Panc1 (cell line): Measurements from ENCODE around the gene MFAP1. TPM values are rescaled to one million over a fixed set of nuclear protein-coding genes. Genes with fewer than 3 reads are reported as not detected.
"Not testable (repeated sequence)": the region's sequence is repeated elsewhere in the genome, so short reads cannot be mapped to it uniquely, and the experiment has no call there.

Source experiments
- ATAC-seq: fragments of 200-7000 bp; cut with Tn5 transposase; 2 replicates; pipeline ENCODE4 v1.9.1; 2020; ENCODE audit warnings: mild to moderate bottlenecking, moderate library complexity
- BruUV-seq: library from RNA; stranded (reverse); fragments of 400-500 nt; replicated peaks from 2 replicates; lab custom pipeline; 2021; lab: Mats Ljungman, UMichigan
- CTCF ChIA-PET: fragments of 300-600 bp; sonication (Branson Sonifier 250); formaldehyde crosslinking; loops from one replicate; lab custom pipeline; 2022; ENCODE audit warnings: antibody characterized with exemption; lab: Charles Lee
- POLR2A ChIA-PET: fragments of 300-600 bp; sonication (Branson Sonifier 250); formaldehyde crosslinking; loops from one replicate; lab custom pipeline; 2022; ENCODE audit warnings: antibody characterized with exemption; lab: Charles Lee
- DNase-seq: peaks from one replicate; pipeline ENCODE4 v3.0.0-alpha.2; 2010; ENCODE audit warnings: low read depth, low spot score
- H3K27ac ChIP-seq: 2 replicates; pipeline ENCODE4 v1.5.1; 2011; ENCODE audit warnings: mild to moderate bottlenecking, low read length, inconsistent platforms
- H3K27me3 ChIP-seq: fragments of 200-500 bp; sonication (Bioruptor generic); 2 replicates; pipeline ENCODE4 v1.6.0; 2014; ENCODE audit warnings: low read length, inconsistent platforms; ENCODE audit not compliant: control insufficient read depth, insufficient read depth
- H3K36me3 ChIP-seq: fragments of 200-500 bp; sonication (Bioruptor generic); 2 replicates; pipeline ENCODE4 v1.5.1; 2014; ENCODE audit warnings: inconsistent platforms, mild to moderate bottlenecking, low read length, moderate library complexity; ENCODE audit not compliant: control insufficient read depth, insufficient read depth
- H3K4me1 ChIP-seq: 2 replicates; pipeline ENCODE4 v1.5.1; 2011; ENCODE audit warnings: inconsistent platforms, mild to moderate bottlenecking, low read length, moderate library complexity; ENCODE audit not compliant: control insufficient read depth, insufficient read depth
- H3K4me3 ChIP-seq, 2 experiments: 2 replicates each; pipeline ENCODE4 v1.5.1; 2011 to 2012; ENCODE audit warnings: low read depth in 2 of 2, low read length in 2 of 2, mild to moderate bottlenecking in 2 of 2, inconsistent platforms in 1 of 2, moderate library complexity in 1 of 2
- H3K9me3 ChIP-seq: fragments of 200-500 bp; sonication (Bioruptor generic); 2 replicates; pipeline ENCODE4 v1.5.1; 2014; ENCODE audit warnings: low read depth, mild to moderate bottlenecking, inconsistent platforms, low read length, moderate library complexity; ENCODE audit not compliant: control insufficient read depth, insufficient read depth
- POLR2AphosphoS5 ChIP-seq: IDR thresholded peaks from 2 replicates; pipeline ENCODE4 v1.6.1; 2012; ENCODE audit warnings: mild to moderate bottlenecking, low read depth, low read length, moderate library complexity
- SIN3A ChIP-seq: IDR thresholded peaks from 2 replicates; pipeline ENCODE4 v1.6.1; 2012; ENCODE audit warnings: low read depth, mild to moderate bottlenecking, low read length, moderate library complexity, borderline replicate concordance; ENCODE audit not compliant: insufficient read depth
- TCF7L2 ChIP-seq: IDR thresholded peaks from 2 replicates; pipeline ENCODE4 v1.6.1; 2011; ENCODE audit warnings: mild to moderate bottlenecking, low read depth, low read length, inconsistent platforms
- in situ Hi-C: cut with HindIII; loops from 2 replicates; pipeline ENCODE4 v1.10.0; 2016; ENCODE audit warnings: low sequenced_read_pairs, low pct_unique_long_range_greater_than_20kb
- intact Hi-C: fragments of 100-400 bp; cut with micrococcal nuclease; formaldehyde crosslinking; loops from one replicate; pipeline ENCODE4 v1.10.0; 2022; ENCODE audit not compliant: unreplicated experiment
- total RNA-seq: library from RNA; stranded (reverse); gene quantifications from one replicate; pipeline ENCODE4 v1.2.1, GENCODE V29; 2021; ENCODE audit not compliant: unreplicated experiment
- TF ChIP-seq, protein P1 (sequence below), 2 experiments: IDR thresholded peaks; 2 replicates each; pipeline ENCODE4 v1.6.1; 2011 to 2012; ENCODE audit warnings: low read depth in 2 of 2, control low read depth in 1 of 2, low read length in 1 of 2, mild to moderate bottlenecking in 1 of 2, moderate library complexity in 1 of 2; ENCODE audit not compliant: insufficient read depth in 1 of 2
- TF ChIP-seq, protein P2 (sequence below): fragments of 450-650 bp; IDR thresholded peaks from 2 replicates; pipeline ENCODE4 v1.5.1; 2017; ENCODE audit warnings: mild to moderate bottlenecking

Gene MFAP1
- total RNA-seq, 1 experiment from 2014 or later, result 29.7 TPM

DNA sequence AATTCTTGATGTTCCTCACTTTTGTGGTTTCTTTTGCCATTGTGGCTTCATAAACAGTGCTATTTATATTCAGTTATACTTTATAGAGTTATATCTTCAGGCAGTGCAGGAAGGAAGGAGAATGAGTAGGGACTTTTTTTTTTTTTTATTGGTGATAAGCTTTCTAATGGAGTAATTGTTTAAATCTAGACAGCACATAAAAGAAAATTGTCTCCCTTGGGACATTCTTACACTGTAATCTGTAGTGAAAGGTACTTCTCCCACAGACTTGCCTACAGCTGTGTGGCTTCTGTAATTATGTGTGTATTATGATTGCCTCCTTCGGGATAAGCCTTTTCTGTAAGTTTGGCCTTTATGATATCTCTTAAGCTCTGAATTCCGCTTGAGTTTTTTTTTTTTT lies 43.9 kb upstream of the MFAP1 start:
- ATAC-seq (no peak), DNase-seq (no peak)
- BruUV-seq, result no TSS peak
- H3K36me3 ChIP-seq, result peaks cover 14% of the 10 kb centered on the region
- H3K27ac ChIP-seq, result no peak overlapping the region
- no peak for TF ChIP-seq POLR2AphosphoS5
- TF ChIP-seq, protein P1, sequence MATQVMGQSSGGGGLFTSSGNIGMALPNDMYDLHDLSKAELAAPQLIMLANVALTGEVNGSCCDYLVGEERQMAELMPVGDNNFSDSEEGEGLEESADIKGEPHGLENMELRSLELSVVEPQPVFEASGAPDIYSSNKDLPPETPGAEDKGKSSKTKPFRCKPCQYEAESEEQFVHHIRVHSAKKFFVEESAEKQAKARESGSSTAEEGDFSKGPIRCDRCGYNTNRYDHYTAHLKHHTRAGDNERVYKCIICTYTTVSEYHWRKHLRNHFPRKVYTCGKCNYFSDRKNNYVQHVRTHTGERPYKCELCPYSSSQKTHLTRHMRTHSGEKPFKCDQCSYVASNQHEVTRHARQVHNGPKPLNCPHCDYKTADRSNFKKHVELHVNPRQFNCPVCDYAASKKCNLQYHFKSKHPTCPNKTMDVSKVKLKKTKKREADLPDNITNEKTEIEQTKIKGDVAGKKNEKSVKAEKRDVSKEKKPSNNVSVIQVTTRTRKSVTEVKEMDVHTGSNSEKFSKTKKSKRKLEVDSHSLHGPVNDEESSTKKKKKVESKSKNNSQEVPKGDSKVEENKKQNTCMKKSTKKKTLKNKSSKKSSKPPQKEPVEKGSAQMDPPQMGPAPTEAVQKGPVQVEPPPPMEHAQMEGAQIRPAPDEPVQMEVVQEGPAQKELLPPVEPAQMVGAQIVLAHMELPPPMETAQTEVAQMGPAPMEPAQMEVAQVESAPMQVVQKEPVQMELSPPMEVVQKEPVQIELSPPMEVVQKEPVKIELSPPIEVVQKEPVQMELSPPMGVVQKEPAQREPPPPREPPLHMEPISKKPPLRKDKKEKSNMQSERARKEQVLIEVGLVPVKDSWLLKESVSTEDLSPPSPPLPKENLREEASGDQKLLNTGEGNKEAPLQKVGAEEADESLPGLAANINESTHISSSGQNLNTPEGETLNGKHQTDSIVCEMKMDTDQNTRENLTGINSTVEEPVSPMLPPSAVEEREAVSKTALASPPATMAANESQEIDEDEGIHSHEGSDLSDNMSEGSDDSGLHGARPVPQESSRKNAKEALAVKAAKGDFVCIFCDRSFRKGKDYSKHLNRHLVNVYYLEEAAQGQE (IDR thresholded peaks at IDR 0.05; ENCODE audit: insufficient read depth in 1 of 2, low read depth in 2 of 2, low read length in 1 of 2), result no peak
- no peak for TF ChIP-seq TCF7L2
- no peak for TF ChIP-seq SIN3A
- TF ChIP-seq, protein P2, sequence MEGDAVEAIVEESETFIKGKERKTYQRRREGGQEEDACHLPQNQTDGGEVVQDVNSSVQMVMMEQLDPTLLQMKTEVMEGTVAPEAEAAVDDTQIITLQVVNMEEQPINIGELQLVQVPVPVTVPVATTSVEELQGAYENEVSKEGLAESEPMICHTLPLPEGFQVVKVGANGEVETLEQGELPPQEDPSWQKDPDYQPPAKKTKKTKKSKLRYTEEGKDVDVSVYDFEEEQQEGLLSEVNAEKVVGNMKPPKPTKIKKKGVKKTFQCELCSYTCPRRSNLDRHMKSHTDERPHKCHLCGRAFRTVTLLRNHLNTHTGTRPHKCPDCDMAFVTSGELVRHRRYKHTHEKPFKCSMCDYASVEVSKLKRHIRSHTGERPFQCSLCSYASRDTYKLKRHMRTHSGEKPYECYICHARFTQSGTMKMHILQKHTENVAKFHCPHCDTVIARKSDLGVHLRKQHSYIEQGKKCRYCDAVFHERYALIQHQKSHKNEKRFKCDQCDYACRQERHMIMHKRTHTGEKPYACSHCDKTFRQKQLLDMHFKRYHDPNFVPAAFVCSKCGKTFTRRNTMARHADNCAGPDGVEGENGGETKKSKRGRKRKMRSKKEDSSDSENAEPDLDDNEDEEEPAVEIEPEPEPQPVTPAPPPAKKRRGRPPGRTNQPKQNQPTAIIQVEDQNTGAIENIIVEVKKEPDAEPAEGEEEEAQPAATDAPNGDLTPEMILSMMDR, result no peak
- H3K4me3 ChIP-seq, result no peak overlapping the region
- H3K9me3 ChIP-seq, result no peaks in the 10 kb centered on the region
- in situ Hi-C loops, result no loop called here
- intact Hi-C loops, result no loop called here
- H3K4me1 ChIP-seq, result no peaks in the 10 kb centered on the region
- POLR2A ChIA-PET, result interaction anchor here (0.6 kb wide), 1 partner anchor 183 kb away, joined by 5 read pairs; no protein-coding TSS in a partner anchor
- no peaks in the 10 kb centered on the region for H3K27me3 ChIP-seq
- CTCF ChIA-PET, result no interaction called here

DNA sequence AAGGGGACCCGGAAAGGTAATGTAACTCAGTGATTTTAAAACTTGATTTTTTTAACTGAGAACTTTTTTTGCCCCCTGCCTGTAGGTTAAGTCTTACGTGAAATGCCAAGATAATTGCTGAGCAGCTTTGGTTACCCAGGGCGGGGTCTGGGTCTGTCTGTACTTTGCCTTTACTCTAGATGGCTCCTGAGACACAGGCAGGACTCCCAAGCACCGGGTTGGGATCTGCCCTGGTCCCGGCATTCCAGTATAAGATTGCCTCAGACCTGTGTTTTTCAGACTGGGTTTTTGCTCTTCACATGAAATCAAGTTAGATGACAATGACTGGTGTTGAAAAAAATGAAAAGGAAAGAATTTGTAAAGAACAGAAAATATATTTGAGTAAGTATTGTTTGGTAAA lies 42.6 kb upstream of the MFAP1 start:
- DNase-seq (no peak), ATAC-seq (no peak)
- H3K4me1 ChIP-seq, result no peaks in the 10 kb centered on the region
- ChIA-PET POLR2A (interaction anchor here (0.6 kb wide), 1 partner anchor 33 kb away, joined by 3 read pairs; no protein-coding TSS in a partner anchor), CTCF (no interaction called here)
- no peak overlapping the region for H3K4me3 ChIP-seq
- BruUV-seq, result no TSS peak
- TF ChIP-seq POLR2AphosphoS5 (no peak), TCF7L2 (no peak), SIN3A (no peak)
- TF ChIP-seq, protein P1 (IDR thresholded peaks at IDR 0.05; ENCODE audit: insufficient read depth in 1 of 2, low read depth in 2 of 2, low read length in 1 of 2), result no peak
- TF ChIP-seq, protein P2, result no peak
- no peaks in the 10 kb centered on the region for H3K9me3 ChIP-seq
- H3K36me3 ChIP-seq, result peaks cover 14% of the 10 kb centered on the region; the same call in 1 of the 2 replicates
- intact Hi-C loops (no loop called here), in situ Hi-C loops (no loop called here)
- H3K27ac ChIP-seq, result no peak overlapping the region
- no peaks in the 10 kb centered on the region for H3K27me3 ChIP-seq

DNA sequence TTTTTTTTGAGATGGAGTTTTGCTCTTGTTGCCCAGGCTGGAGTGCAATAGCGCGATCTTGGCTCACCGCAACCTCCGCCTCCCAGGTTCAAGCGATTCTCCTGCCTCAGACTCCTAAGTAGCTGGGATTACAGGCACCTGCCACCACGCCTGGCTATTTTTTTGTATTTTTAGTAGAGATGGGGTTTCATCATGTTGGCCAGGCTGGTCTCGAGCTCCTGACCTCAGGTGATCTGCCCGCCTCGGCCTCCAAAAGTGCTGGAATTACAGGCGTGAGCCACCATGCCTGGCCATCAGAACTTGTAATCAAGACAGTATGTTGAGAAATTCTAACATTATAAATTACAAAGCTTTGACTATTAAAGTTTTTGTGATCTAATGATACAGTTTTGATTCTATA lies 42.1 kb upstream of the MFAP1 start:
- intact Hi-C loops, H3K27me3 ChIP-seq, DNase-seq, H3K27ac ChIP-seq, CTCF ChIA-PET, in situ Hi-C loops, H3K4me3 ChIP-seq, H3K4me1 ChIP-seq, H3K9me3 ChIP-seq, ATAC-seq: not testable (repeated sequence)
- POLR2A ChIA-PET, result interaction anchor here (0.6 kb wide), 1 partner anchor 32 kb away, joined by 3 read pairs; no protein-coding TSS in a partner anchor
- peaks cover 14% of the 10 kb centered on the region; the same call in 1 of the 2 replicates for H3K36me3 ChIP-seq
- BruUV-seq, result TSS peak; percentile 27
